MCF 10A (cell line): Measurements from ENCODE around the gene BPNT1. TPM values are rescaled to one million over a fixed set of nuclear protein-coding genes. Genes with fewer than 3 reads are reported as not detected.

Experiments
- BruUV-seq: library from RNA; stranded (reverse); fragments of 400-500 nt; replicated peaks from 2 replicates; lab custom pipeline; 2021; lab: Mats Ljungman, UMichigan
- CTCF ChIA-PET: fragments of 300-600 bp; sonication (Branson Sonifier 250); formaldehyde crosslinking; extraction: SDS; loops from one replicate; lab custom pipeline; 2021; ENCODE audit warnings: antibody characterized with exemption, inconsistent platforms; lab: Yijun Ruan, JAX
- POLR2A ChIA-PET: fragments of 300-600, 350-650 bp; sonication (Branson Sonifier 250); formaldehyde crosslinking; extraction: SDS; loops from one replicate; lab custom pipeline; 2020; ENCODE audit warnings: antibody characterized with exemption, inconsistent platforms; lab: Yijun Ruan, JAX
- DNase-seq: peaks from one replicate; pipeline ENCODE4 v3.0.0-alpha.2; 2018; ENCODE audit not compliant: unreplicated experiment
- H3K27ac Mint-ChIP-seq: one replicate; pipeline ENCODE4 v1.8.0; 2022; ENCODE audit warnings: mild to moderate bottlenecking, low read depth, mixed read lengths; ENCODE audit not compliant: unreplicated experiment
- H3K27me3 Mint-ChIP-seq: one replicate; pipeline ENCODE4 v1.8.0; 2022; ENCODE audit warnings: mixed read lengths; ENCODE audit not compliant: insufficient read depth, unreplicated experiment
- H3K36me3 Mint-ChIP-seq: one replicate; pipeline ENCODE4 v1.8.0; 2022; ENCODE audit warnings: mild to moderate bottlenecking, moderate library complexity, mixed read lengths; ENCODE audit not compliant: insufficient read depth, unreplicated experiment
- H3K4me1 Mint-ChIP-seq: one replicate; pipeline ENCODE4 v1.8.0; 2022; ENCODE audit warnings: mixed read lengths; ENCODE audit not compliant: insufficient read depth, unreplicated experiment
- H3K4me3 Mint-ChIP-seq: one replicate; pipeline ENCODE4 v1.8.0; 2022; ENCODE audit warnings: mild to moderate bottlenecking, moderate library complexity, mixed read lengths; ENCODE audit not compliant: unreplicated experiment
- H3K9me3 Mint-ChIP-seq: one replicate; pipeline ENCODE4 v1.8.0; 2022; ENCODE audit warnings: mixed read lengths; ENCODE audit not compliant: unreplicated experiment
- CTCF ChIP-seq: fragments of 200-600 bp; IDR thresholded peaks from one replicate; pipeline ENCODE4 v1.8.0; 2022; ENCODE audit warnings: antibody characterized with exemption, mild to moderate bottlenecking; ENCODE audit not compliant: unreplicated experiment
- intact Hi-C: fragments of 100-400 bp; cut with micrococcal nuclease; formaldehyde crosslinking; loops from 2 replicates; pipeline ENCODE4 v1.14.1; 2022
- total RNA-seq: library from RNA; stranded (reverse); gene quantifications from 2 replicates; pipeline ENCODE4 v1.2.3, GENCODE V29; 2022

Gene BPNT1
- total RNA-seq, 1 experiment from 2014 or later: 39.2 TPM

- Mint-ChIP-seq H3K4me1 (peaks cover 11% of the 10 kb centered on the region), H3K4me3 (no peak overlapping the region), H3K27ac (no peak overlapping the region), H3K27me3 (no peaks in the 10 kb centered on the region), H3K9me3 (no peaks in the 10 kb centered on the region), H3K36me3 (peaks cover 98% of the 10 kb centered on the region)
- ChIA-PET CTCF (interaction anchor here (0.6 to 1.4 kb wide), 6 partner anchors 17 to 809 kb away, joined by 3 to 7 read pairs (median 4); partner anchors contain the start of gene BPNT1), POLR2A (interaction anchor here (1.4 kb wide), 1 partner anchor 12 kb away, joined by 7 read pairs; no protein-coding TSS in a partner anchor)
- intact Hi-C loops: no loop called here
- no TSS peak for BruUV-seq
- no peak for DNase-seq
- no peak for TF ChIP-seq CTCF
Observed at GRCh38 chr1:220032911-220033310, 56.7 kb downstream of the BPNT1 start.

GRCh38 chr1:220031287-220031686 is 58.3 kb downstream of the BPNT1 start:
- Mint-ChIP-seq H3K27me3 (no peaks in the 10 kb centered on the region), H3K4me1 (peaks cover 2% of the 10 kb centered on the region), H3K36me3 (peaks cover 98% of the 10 kb centered on the region), H3K27ac (peak overlapping the region; percentile 1), H3K9me3 (no peaks in the 10 kb centered on the region), H3K4me3 (no peak overlapping the region)
- intact Hi-C loops: no loop called here
- no peak for DNase-seq
- ChIA-PET POLR2A (interaction anchor here (0.6 to 1.2 kb wide), 3 partner anchors 9 to 14 kb away, joined by 3 to 4 read pairs (median 3); no protein-coding TSS in a partner anchor), CTCF (interaction anchor here (0.6 to 1.4 kb wide), 4 partner anchors 18 to 143 kb away, joined by 3 to 7 read pairs (median 4); no protein-coding TSS in a partner anchor)
- TF ChIP-seq CTCF: no peak
- BruUV-seq: no TSS peak

GRCh38 chr1:220028346-220028895 is 61.2 kb downstream of the BPNT1 start:
- no peak for TF ChIP-seq CTCF
- Mint-ChIP-seq H3K27ac (no peak overlapping the region), H3K4me1 (no peaks in the 10 kb centered on the region), H3K36me3 (peaks cover 100% of the 10 kb centered on the region), H3K27me3 (no peaks in the 10 kb centered on the region), H3K9me3 (no peaks in the 10 kb centered on the region), H3K4me3 (no peak overlapping the region)
- intact Hi-C loops: no loop called here
- BruUV-seq: no TSS peak
- POLR2A ChIA-PET: interaction anchor here (0.6 to 0.9 kb wide), 3 partner anchors 13 to 125 kb away, joined by 3 read pairs; partner anchors contain the start of gene BPNT1
- no peak for DNase-seq
- CTCF ChIA-PET: interaction anchor here (0.6 to 1.0 kb wide), 5 partner anchors 10 to 207 kb away, joined by 3 to 6 read pairs (median 3); no protein-coding TSS in a partner anchor

- Mint-ChIP-seq H3K27ac (no peak overlapping the region), H3K4me3 (no peak overlapping the region), H3K27me3 (no peaks in the 10 kb centered on the region), H3K9me3 (no peaks in the 10 kb centered on the region), H3K36me3 (peaks cover 99% of the 10 kb centered on the region), H3K4me1 (peaks cover 14% of the 10 kb centered on the region)
- POLR2A ChIA-PET: interaction anchor here (0.6 kb wide), 1 partner anchor 13 kb away, joined by 4 read pairs; no protein-coding TSS in a partner anchor
- CTCF ChIA-PET: interaction anchor here (0.6 to 1.2 kb wide), 3 partner anchors 28 to 103 kb away, joined by 3 to 5 read pairs (median 4); no protein-coding TSS in a partner anchor
- no peak for DNase-seq
- intact Hi-C loops: no loop called here
- no peak for TF ChIP-seq CTCF
- BruUV-seq: no TSS peak
Observed at GRCh38 chr1:220019071-220019470, 70.5 kb downstream of the BPNT1 start.
